NCI-H748 (cell line): ENCODE measurements around the gene CCNJL.
"Not testable (repeated sequence)": the region's sequence is repeated elsewhere in the genome, so short reads cannot be mapped to it uniquely, and the experiment has no call there.

Source experiments
- DNase-seq: peaks from one replicate; lab custom pipeline; 2025; ENCODE audit not compliant: unreplicated experiment; lab: John Stamatoyannopoulos, UW

Gene CCNJL

GRCh38 chr5:160312134-160312959, at the start of gene CCNJL:
Gene CCNJL, minus strand, starts transcription at chr5:160312564. Its CDS starts 641 bp downstream, at chr5:160311923.
- peak; percentile 93 for DNase-seq

- DNase-seq: no peak
These were observed 49.4 kb upstream of the CCNJL start for GRCh38 chr5:160361624-160362228.

- DNase-seq: no peak
These were observed 47.9 kb upstream of the CCNJL start for GRCh38 chr5:160360310-160360709.

GRCh38 chr5:160359816-160360215, 47.5 kb upstream of the CCNJL start:
- no peak for DNase-seq

DNA sequence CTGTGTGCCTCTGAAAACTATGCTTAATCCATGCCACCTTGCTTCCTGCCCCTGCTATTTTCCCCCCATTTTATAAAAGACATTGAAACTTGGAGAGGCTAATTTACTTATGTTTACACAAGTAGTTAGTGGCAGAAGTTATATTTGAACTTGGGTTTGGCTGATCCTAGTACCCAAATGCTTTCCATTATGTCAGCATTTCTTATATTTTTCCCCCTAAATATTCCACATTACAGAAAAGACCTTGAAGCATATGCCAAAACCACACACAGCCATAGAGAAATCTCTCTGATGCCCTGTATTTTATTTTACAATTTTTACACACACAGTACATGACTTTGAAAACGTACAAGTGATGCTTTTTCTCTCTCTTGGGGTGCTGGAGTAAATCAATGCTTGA, 46.9 kb upstream of the CCNJL start:
- DNase-seq: no peak

GRCh38 chr5:160357861-160358411, 45.6 kb upstream of the CCNJL start:
- no peak for DNase-seq

DNA sequence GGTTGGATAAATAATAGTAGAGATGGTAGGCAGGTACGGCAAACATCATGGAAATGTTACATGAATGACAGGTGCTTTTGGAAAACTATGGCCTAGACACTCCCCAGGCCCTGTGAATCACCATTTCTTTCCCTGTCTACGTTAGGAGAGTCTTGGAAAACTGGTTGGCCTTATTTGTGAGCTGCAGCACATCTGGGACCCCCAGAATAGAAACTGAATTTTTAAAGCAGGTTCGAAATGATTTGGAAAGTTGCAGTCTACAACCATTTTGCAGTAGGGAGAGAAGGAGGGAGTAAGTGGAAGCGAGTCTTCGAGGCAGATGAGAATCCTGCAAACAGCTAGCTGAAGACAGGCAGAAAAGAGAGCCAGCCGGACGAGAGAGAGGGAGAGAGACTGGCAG, 45.0 kb upstream of the CCNJL start:
- DNase-seq: no peak

DNA sequence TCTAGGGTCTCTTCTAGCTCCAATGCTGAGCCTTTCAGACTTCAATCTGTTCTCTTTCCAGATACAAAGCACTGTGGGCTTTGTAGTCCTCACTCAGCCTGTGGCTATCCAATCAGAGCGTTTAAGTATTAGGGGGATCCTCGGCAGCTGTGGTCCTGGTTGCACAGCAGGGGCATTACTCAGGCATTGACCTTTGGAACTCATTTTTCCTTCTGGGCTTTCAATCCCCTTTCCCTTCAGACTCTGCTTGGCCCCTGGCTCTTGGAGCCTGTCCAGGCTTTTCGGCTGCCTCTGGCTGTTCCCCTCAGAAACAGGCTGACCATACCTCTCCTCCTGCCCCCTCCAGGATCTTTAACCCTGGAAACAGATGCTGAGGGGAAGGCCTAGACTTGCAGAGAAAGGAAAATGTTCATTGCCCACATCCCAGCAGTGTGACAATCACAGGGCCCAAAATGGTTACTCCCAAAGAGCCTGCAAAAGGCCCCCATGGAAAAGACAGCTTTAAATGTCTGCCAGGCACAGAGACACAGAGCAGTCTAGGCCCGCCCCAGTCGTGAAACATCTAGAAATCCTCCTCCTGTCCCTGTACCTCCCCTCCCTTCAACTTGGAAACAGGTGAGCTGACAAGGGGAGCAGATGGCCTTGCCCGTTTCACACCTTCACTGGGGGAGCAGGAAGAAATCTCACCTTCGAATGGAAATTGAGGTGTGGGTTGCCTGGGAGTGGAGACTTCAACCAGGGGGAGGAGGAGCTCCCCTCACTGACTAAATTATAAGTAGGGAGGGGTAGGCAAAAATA, 44.4 kb upstream of the CCNJL start:
- DNase-seq: no peak

GRCh38 chr5:160354666-160355065, 42.3 kb upstream of the CCNJL start:
- DNase-seq: no peak

DNA sequence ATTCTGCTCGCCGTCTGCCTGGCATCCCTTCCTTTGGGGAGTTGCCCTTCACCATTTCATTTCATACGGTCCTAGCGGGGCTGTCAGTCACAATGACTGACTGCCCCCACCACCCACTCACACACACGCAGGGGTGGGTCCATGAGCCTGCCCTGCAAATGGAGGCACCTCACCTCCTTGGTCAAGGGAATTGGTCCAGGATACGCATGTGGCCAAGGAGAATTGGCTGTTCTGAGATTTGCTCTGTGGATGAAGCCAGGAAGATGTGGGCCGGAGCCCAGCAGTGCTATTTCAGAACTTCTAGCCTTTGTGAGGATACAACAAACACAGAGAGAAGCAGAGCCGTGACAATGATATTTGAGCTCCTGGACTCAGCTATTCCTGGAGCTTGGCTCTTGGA, 41.0 kb upstream of the CCNJL start:
- DNase-seq: no peak

GRCh38 chr5:160352308-160352707, 39.9 kb upstream of the CCNJL start:
- no peak for DNase-seq

GRCh38 chr5:160349935-160350303, 37.6 kb upstream of the CCNJL start:
- DNase-seq: no peak

DNA sequence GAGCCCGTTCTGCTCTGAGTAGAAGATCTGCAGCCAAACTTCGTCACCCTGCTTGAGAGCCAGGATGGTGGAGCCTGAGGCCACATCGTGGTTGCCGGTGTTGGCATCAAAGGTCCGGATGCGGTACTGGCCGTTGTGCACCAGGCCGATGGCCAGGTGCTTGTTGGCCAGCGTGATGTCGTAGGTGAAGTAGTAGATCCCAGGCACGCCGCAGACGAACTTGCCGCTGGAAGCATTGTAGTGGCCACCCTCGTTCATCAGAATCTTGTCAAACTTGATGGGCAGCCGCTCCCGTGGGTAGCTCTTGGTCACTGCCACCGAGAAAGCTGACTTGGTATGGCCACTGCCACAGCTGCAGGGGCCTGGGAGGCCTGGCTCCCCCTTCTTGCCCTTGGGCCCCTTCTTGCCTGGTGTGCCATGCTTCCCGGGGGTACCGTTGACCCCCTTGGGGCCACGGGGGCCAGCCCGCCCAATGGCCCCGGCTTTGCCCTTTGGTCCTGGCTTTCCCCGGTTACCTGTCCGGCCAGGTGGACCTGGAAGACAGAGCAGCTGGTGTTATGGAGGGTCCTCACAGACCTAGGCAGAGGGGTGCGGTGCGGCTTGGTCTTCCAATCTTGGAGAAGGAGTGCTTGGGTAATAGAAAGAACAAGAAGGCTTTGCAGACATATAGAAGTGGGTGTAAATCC, 37.0 kb upstream of the CCNJL start:
- DNase-seq: no peak

- no peak for DNase-seq
These were observed 35.7 kb upstream of the CCNJL start for GRCh38 chr5:160348080-160348479.

DNA sequence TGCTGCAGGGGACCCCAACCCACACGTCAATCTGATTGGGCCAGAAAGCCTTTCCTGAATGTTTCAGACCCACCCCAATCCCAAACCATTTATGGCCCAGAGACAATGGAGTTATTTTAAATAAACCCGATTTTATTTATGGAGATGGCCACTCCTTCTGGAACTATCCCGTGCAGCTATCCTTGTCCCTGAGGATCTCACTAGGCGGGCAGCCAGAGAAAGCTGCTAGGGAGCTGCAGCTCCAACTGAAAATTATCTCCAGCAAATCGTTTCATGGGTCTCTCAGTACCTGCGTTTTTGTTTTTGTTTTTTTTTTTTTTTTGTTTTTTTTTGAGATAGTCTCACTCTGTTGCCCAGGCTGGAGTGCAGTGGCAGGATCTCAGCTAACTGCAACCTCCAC, 35.1 kb upstream of the CCNJL start:
- DNase-seq: no peak

DNA sequence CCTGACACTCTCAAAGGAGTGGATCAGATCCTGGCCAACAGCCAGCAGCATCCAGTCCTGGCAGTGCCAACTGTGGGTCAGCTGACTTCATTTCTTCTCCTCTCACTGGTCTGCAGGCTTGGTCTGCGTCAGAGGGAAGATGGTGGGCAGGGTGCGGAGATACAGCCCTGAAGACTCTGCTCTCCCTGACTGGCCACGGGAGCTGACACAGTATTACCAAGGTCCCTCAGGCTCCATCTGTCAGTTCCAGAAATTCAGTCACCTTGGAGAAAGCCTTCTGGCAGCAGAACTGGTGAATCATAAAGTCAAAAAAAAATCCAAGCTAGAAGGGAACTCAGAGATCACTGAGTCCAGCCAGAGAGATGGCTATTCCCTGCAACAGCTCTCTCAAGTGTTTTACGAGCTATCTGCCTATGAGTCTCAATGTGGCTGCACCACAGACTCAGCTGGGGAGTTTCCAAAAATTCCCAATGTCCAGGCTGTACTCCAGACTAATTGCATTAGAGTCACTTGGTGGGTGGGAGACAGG, 30.1 kb upstream of the CCNJL start:
- no peak for DNase-seq

DNA sequence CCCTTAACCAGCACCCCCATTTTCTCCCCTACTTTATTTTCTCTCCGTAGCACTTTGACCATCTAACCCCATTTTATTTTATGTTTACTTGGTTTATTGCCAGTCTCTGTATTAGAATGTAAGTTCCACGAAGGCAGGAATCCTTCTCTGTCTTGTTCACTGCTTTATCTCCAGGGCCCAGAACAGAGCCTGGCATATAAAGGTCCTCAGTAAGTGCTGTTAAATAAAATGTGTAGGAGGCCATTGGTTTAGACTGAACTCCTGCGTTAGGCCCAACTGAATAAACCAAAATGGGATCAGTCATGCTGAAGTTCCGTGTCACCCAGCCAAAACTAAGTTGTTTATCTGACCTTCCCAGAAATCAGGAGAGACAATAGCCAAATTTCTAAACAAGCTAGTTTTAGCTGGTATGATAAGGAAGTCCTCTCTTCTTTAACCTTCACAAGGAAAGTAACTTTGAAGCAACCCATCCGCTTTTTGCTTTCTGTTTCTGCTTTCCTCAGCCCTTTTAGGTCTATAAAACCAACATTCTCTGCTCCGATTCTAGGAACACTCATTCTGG, 29.0 kb upstream of the CCNJL start:
- no peak for DNase-seq

DNA sequence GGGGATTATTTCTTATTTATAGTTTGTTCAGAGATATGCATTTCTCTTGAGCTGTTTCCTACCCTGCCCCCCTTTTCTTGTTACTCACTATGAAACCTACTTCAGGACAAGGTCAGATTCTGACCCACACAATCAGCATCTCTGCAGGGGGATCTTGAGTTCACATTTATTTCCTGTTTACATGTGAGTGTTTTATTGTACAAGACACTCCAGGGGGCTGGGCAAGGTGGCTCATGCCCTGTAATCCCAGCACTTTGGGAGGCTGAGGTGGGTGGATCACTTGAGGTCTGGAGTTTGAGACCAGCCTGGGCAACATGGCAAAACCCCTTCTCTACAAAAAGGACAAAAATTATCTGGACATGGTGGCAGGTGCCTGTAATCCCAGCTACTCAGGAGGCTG, 28.1 kb upstream of the CCNJL start:
- DNase-seq: not testable (repeated sequence)

GRCh38 chr5:160339406-160340130, 27.2 kb upstream of the CCNJL start:
- no peak for DNase-seq

- DNase-seq: not testable (repeated sequence)
These were observed 22.4 kb upstream of the CCNJL start for GRCh38 chr5:160334716-160335115.
